ENCODE data around the gene CDHR3. TPM values are rescaled to one million over a fixed set of nuclear protein-coding genes. Genes with fewer than 3 reads are reported as not detected.
A peak's percentile ranks its signal among the peaks of the same experiment; 100 is the strongest.

The CDHR3 gene
- total RNA-seq, 1 experiment from 2014 or later, result 19.1 TPM

GRCh38 chr7:106056513-106057203 is 93.6 kb downstream of the CDHR3 start:
- H3K36me3 Mint-ChIP-seq, result peaks cover 14% of the 10 kb centered on the region
- ChIA-PET CTCF (interaction anchor here (4.4 kb wide), 1 partner anchor 97 kb away, joined by 44 read pairs; no protein-coding TSS in a partner anchor), POLR2A (no interaction called here)
- H3K9me3 Mint-ChIP-seq, result peaks cover 19% of the 10 kb centered on the region
- peaks cover 21% of the 10 kb centered on the region for H3K4me1 Mint-ChIP-seq
- DNase-seq (ENCODE audit: low spot score), result peak; percentile 70
- peak; percentile 93 for ATAC-seq
- H3K27ac Mint-ChIP-seq, result no peak overlapping the region
- TF ChIP-seq PRDM15 (CRISPR knock-in tag; IDR thresholded peaks at IDR 0.05) (no peak), MAX (CRISPR knock-in tag; IDR thresholded peaks at IDR 0.05) (0 out of 2 replicates have a peak, but pooled peaks have one; percentile 46), ARID4B (CRISPR knock-in tag; IDR thresholded peaks at IDR 0.05; ENCODE audit: borderline replicate concordance) (no peak), CTCF (IDR thresholded peaks at IDR 0.05) (peak; percentile 64)
- peaks cover 3% of the 10 kb centered on the region; the same call in 1 of the 2 replicates for H3K27me3 Mint-ChIP-seq (ENCODE audit: low read depth)
- H3K4me3 Mint-ChIP-seq, result no peak overlapping the region

- POLR2A ChIA-PET, result interaction anchor here (0.5 to 0.9 kb wide), 2 partner anchors 37 to 57 kb away, joined by 3 read pairs; no protein-coding TSS in a partner anchor
- peaks cover 11% of the 10 kb centered on the region for H3K36me3 Mint-ChIP-seq
- H3K27me3 Mint-ChIP-seq (ENCODE audit: low read depth), result peaks cover 3% of the 10 kb centered on the region; the same call in 1 of the 2 replicates
- CTCF ChIA-PET, result interaction anchor here (0.6 to 4.4 kb wide), 2 partner anchors 17 to 97 kb away, joined by 3 to 44 read pairs; no protein-coding TSS in a partner anchor
- H3K4me3 Mint-ChIP-seq, result no peak overlapping the region
- H3K27ac Mint-ChIP-seq, result no peak overlapping the region
- ATAC-seq, result no peak
- H3K9me3 Mint-ChIP-seq, result peaks cover 16% of the 10 kb centered on the region
- peaks cover 23% of the 10 kb centered on the region for H3K4me1 Mint-ChIP-seq
- no peak for DNase-seq (ENCODE audit: low spot score)
- TF ChIP-seq ATF2 (CRISPR knock-in tag; IDR thresholded peaks at IDR 0.05; ENCODE audit: borderline replicate concordance, low read depth) (no peak), ZNF138 (CRISPR knock-in tag; conservative IDR thresholded peaks at IDR 0.05) (no peak), ZNF121 (CRISPR knock-in tag; IDR thresholded peaks at IDR 0.05) (no peak), ELF4 (CRISPR knock-in tag; IDR thresholded peaks at IDR 0.05; ENCODE audit: low read depth) (no peak), EMX1 (CRISPR knock-in tag; IDR thresholded peaks at IDR 0.05) (no peak), ESRRA (CRISPR knock-in tag; IDR thresholded peaks at IDR 0.05; ENCODE audit: borderline replicate concordance) (no peak), NFATC4 (CRISPR knock-in tag; IDR thresholded peaks at IDR 0.05) (no peak), STAT6 (CRISPR knock-in tag; conservative IDR thresholded peaks at IDR 0.05; ENCODE audit: low read depth) (no peak), GRHL2 (CRISPR knock-in tag; IDR thresholded peaks at IDR 0.05; ENCODE audit: insufficient replicate concordance, severe bottlenecking) (no peak), ZNF317 (CRISPR knock-in tag; IDR thresholded peaks at IDR 0.05; ENCODE audit: borderline replicate concordance, low read depth) (no peak)
Observed at GRCh38 chr7:106057204-106057961, 94.3 kb downstream of the CDHR3 start.
